Small intestine (tissue), 7 donors: ENCODE measurements around the gene RAB3D. TPM values are rescaled to one million over a fixed set of nuclear protein-coding genes. Genes with fewer than 3 reads are reported as not detected.

Experiments
- DNase-seq, 2 donors: peaks; one replicate each; pipeline versions ENCODE4 v3.0.0 to v3.0.0-alpha.2; 2013
- FAIRE-seq: peaks from 2 replicates; lab custom pipeline; 2012; peaks lifted over from hg19 to GRCh38; lab: Jason Lieb, UNC
- H3K27ac ChIP-seq, 3 donors: one replicate each; pipeline ENCODE4 v1.5.1; 2013; ENCODE audit warnings: low read length in 2 of 3, mild to moderate bottlenecking in 2 of 3, control low read depth in 1 of 3, inconsistent platforms in 1 of 3, low read depth in 1 of 3, moderate library complexity in 1 of 3
- H3K27me3 ChIP-seq, 3 donors: one replicate each; pipeline ENCODE4 v1.6.1; 2013; ENCODE audit warnings: low read length in 3 of 3, inconsistent platforms in 1 of 3; ENCODE audit not compliant: control insufficient read depth in 3 of 3, insufficient read depth in 3 of 3
- H3K36me3 ChIP-seq, 3 donors: one replicate each; pipeline ENCODE4 v1.6.1; 2013; ENCODE audit warnings: low read length in 3 of 3, inconsistent platforms in 1 of 3, low read depth in 1 of 3, mild to moderate bottlenecking in 1 of 3, moderate library complexity in 1 of 3; ENCODE audit not compliant: control insufficient read depth in 3 of 3, insufficient read depth in 2 of 3
- H3K4me1 ChIP-seq, 3 donors: one replicate each; pipeline ENCODE4 v1.6.1; 2013; ENCODE audit warnings: low read length in 2 of 3, inconsistent platforms in 1 of 3, low read depth in 1 of 3, mild to moderate bottlenecking in 1 of 3, moderate library complexity in 1 of 3; ENCODE audit not compliant: control insufficient read depth in 3 of 3, insufficient read depth in 2 of 3
- H3K4me3 ChIP-seq, 3 donors: one replicate each; pipeline ENCODE4 v1.5.1; 2013; ENCODE audit warnings: low read length in 3 of 3, control low read depth in 1 of 3, inconsistent platforms in 1 of 3, low read depth in 1 of 3, mild to moderate bottlenecking in 1 of 3, moderate library complexity in 1 of 3
- H3K9me3 ChIP-seq, 2 donors: one replicate each; pipeline ENCODE4 v1.6.1; 2013; ENCODE audit warnings: low read depth in 1 of 2, low read length in 1 of 2; ENCODE audit not compliant: control insufficient read depth in 2 of 2, insufficient read depth in 1 of 2
- WGBS, 3 donors: extraction: QIAGEN DNeasy Blood & Tissue Kit; methylation state at CpG; one replicate each; pipeline ENCODE4 v1.1.7; 2013; 5-methylcytosine and 5-hydroxymethylcytosine counted together
- polyA plus RNA-seq, 4 donors: library from polyadenylated mRNA; stranded (reverse) in 3 of 4; unstranded in 1 of 4; fragments of 200-250 nt in 3 of 4; fragments of 120-200 nt in 1 of 4; gene quantifications; one replicate each; pipeline versions ENCODE4 v1.2.1 to v1.2.3, GENCODE V29; 2013
- donor health status: healthy with polysubstance abuse.
- donor health status: control.
- donor health status: control.
- donor health status: Bipolar disorder and iron deficiency.
- donor health status: healthy.

Gene RAB3D
- polyA plus RNA-seq, 4 donors, result 3.6 to 78.7 (median 9.3) TPM

- Histone ChIP-seq H3K9me3 (no peaks in the 10 kb centered on the region), H3K27me3 (no peaks in the 10 kb centered on the region), H3K27ac (peak overlapping the region in 2 of 3 donors; percentile 89 to 100), H3K4me1 (peaks cover 0 to 16% (median 4%) of the 10 kb centered on the region in 3 donors), H3K36me3 (peaks cover 0 to 27% (median 0%) of the 10 kb centered on the region in 3 donors), H3K4me3 (peak overlapping the region in 2 of 3 donors; percentile 55 to 60)
- DNase-seq, result no peak
- no peak for FAIRE-seq
- 10 to 34% (median 16%) methylated on average over 11 of the region's 11 CpGs for WGBS, 3 donors
Measured at GRCh38 chr19:11373885-11374432, 34.5 kb upstream of the RAB3D start.

GRCh38 chr19:11373166-11373884 is 33.9 kb upstream of the RAB3D start:
- H3K4me1 ChIP-seq, result peaks cover 0 to 16% (median 4%) of the 10 kb centered on the region in 3 donors
- FAIRE-seq (no peak), DNase-seq (peak; percentile 63 to 71)
- H3K9me3 ChIP-seq, result no peaks in the 10 kb centered on the region
- H3K36me3 ChIP-seq, result peaks cover 0 to 23% (median 0%) of the 10 kb centered on the region in 3 donors
- H3K27me3 ChIP-seq, result no peaks in the 10 kb centered on the region
- H3K4me3 ChIP-seq, result no peak overlapping the region
- 47 to 53% (median 50%) methylated on average over 10 of the region's 10 CpGs for WGBS, 3 donors
- peak overlapping the region in 1 of 3 donors; percentile 89 for H3K27ac ChIP-seq

DNA sequence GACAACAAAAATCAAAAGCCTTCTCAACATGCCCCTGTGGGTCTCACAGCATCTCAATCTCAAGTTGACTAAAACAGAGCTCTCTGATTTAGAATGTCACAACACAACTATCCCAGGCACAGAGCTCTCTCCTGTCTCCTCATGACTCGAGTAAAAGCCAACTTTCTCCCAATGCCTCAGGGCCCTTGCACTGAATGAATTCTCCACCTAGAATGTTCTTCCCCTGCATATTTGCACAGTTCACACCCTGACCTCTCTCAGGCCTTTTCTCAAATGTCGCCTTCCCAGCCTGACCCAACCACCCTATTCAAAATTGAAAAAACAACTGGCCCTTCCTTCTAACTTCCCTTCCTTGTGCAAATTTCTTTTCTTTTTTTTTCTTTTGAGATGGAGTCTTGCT is 31.3 kb upstream of the RAB3D start:
- Histone ChIP-seq H3K9me3 (no peaks in the 10 kb centered on the region), H3K36me3 (peaks cover 0 to 26% (median 4%) of the 10 kb centered on the region in 3 donors), H3K4me3 (no peak overlapping the region), H3K27me3 (no peaks in the 10 kb centered on the region), H3K4me1 (peaks cover 0 to 13% (median 4%) of the 10 kb centered on the region in 3 donors), H3K27ac (no peak overlapping the region)
- DNase-seq (no peak), FAIRE-seq (no peak)
- 89 to 100% (median 98%) methylated on average over 2 of the region's 2 CpGs for WGBS, 3 donors

DNA sequence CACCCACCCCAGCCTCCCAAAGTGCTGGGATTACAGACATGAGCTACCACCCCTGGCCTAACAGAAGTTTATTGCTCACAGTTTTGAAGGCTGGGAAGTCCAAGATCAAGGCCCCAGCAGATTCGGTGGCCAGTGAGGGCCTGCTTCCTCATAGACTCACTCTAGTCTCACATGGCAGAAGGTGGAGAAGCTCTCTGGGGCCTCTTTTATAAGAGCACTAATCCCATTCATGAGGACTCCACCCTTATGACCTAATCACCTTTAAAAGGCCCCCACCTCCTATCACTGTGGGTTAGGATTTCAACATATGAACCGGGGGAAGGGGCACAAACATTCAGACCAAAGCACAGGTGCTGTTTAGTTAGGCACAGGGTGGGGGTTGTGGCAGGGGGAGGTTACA is 28.1 kb upstream of the RAB3D start:
- Histone ChIP-seq H3K27ac (no peak overlapping the region), H3K36me3 (peaks cover 0 to 45% (median 4%) of the 10 kb centered on the region in 3 donors), H3K9me3 (no peaks in the 10 kb centered on the region), H3K4me1 (peaks cover 0 to 2% (median 0%) of the 10 kb centered on the region in 3 donors), H3K4me3 (no peak overlapping the region), H3K27me3 (no peaks in the 10 kb centered on the region)
- WGBS, 3 donors, result 71 to 85% (median 74%) methylated on average over 2 of the region's 2 CpGs
- DNase-seq, result no peak
- no peak for FAIRE-seq

GRCh38 chr19:11365557-11366117 is 26.2 kb upstream of the RAB3D start:
- H3K4me3 ChIP-seq, result no peak overlapping the region
- peaks cover 0 to 21% (median 0%) of the 10 kb centered on the region in 3 donors for H3K4me1 ChIP-seq
- peaks cover 0 to 3% (median 0%) of the 10 kb centered on the region in 3 donors for H3K27me3 ChIP-seq
- H3K9me3 ChIP-seq, result no peaks in the 10 kb centered on the region
- H3K36me3 ChIP-seq, result peaks cover 0 to 54% (median 4%) of the 10 kb centered on the region in 3 donors
- H3K27ac ChIP-seq, result no peak overlapping the region
- no peak for DNase-seq
- no peak for FAIRE-seq
- WGBS, 3 donors, result 76 to 87% (median 85%) methylated on average over 7 of the region's 7 CpGs

DNA sequence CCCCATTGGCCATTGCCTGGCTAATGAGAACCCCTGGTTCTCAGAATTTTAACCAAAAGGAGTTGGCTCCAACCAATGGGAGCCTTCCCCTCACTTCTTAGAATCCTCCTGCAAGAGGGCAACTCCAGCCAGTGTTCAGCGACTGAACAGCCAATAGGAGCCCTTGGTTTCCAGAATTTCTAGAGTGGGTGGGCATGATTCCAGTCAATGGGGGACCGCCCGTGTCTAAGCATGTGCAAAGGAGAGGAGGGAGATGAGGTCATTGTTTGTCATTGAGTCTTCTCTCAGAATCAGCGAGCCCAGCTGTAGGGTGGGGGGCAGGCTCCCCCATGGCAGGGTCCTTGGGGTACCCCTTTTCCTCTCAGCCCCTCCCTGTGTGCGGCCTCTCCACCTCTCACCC is 25.5 kb upstream of the RAB3D start:
- DNase-seq (no peak), FAIRE-seq (no peak)
- peaks cover 0 to 6% (median 0%) of the 10 kb centered on the region in 3 donors for H3K27me3 ChIP-seq
- H3K4me3 ChIP-seq, result no peak overlapping the region
- no peaks in the 10 kb centered on the region for H3K9me3 ChIP-seq
- no peak overlapping the region for H3K27ac ChIP-seq
- peaks cover 0 to 21% (median 0%) of the 10 kb centered on the region in 3 donors for H3K4me1 ChIP-seq
- 74 to 87% (median 84%) methylated on average over 5 of the region's 5 CpGs for WGBS, 3 donors
- peaks cover 0 to 58% (median 4%) of the 10 kb centered on the region in 3 donors for H3K36me3 ChIP-seq

- Histone ChIP-seq H3K36me3 (peaks cover 0 to 59% (median 4%) of the 10 kb centered on the region in 3 donors), H3K27me3 (peaks cover 0 to 6% (median 0%) of the 10 kb centered on the region in 3 donors), H3K9me3 (no peaks in the 10 kb centered on the region), H3K4me3 (no peak overlapping the region), H3K27ac (no peak overlapping the region), H3K4me1 (peaks cover 0 to 21% (median 0%) of the 10 kb centered on the region in 3 donors)
- DNase-seq (no peak), FAIRE-seq (no peak)
- WGBS, 3 donors, result 90 to 92% (median 90%) methylated on average over 24 to 28 of the region's 28 CpGs
Measured at GRCh38 chr19:11364296-11364904, 24.9 kb upstream of the RAB3D start.

DNA sequence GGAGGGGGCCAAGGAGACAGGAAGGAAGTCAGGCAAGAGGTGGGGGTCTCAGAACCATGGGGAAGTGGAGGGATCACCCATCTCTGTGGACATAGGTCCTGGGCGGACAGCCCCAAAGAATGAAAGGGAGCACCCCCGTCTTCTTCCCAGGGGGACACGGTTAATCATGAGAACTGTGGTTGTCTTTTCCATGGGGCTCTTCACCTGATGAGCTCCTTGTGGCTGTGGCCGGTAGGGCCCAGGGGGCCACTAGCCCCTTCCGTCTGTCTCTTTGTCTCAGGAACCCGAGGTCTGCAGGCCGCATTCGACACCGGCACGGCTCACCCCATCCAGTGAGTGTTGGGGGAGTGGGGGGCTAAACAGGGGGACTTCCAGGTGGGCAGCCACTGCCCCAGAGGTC is 24.4 kb upstream of the RAB3D start:
- DNase-seq (no peak), FAIRE-seq (no peak)

More for the DNA sequence above, 24.4 kb upstream of the RAB3D start:
- H3K27ac ChIP-seq, result no peak overlapping the region
- peaks cover 0 to 56% (median 4%) of the 10 kb centered on the region in 3 donors for H3K36me3 ChIP-seq
- no peaks in the 10 kb centered on the region for H3K9me3 ChIP-seq
- peaks cover 0 to 6% (median 0%) of the 10 kb centered on the region in 3 donors for H3K27me3 ChIP-seq
- peaks cover 0 to 21% (median 0%) of the 10 kb centered on the region in 3 donors for H3K4me1 ChIP-seq
- H3K4me3 ChIP-seq, result no peak overlapping the region
- 90 to 95% (median 93%) methylated on average over 9 to 10 of the region's 10 CpGs for WGBS, 3 donors
